ENCODE results near the gene HPCAL1.

HPCAL1 gene

DNA sequence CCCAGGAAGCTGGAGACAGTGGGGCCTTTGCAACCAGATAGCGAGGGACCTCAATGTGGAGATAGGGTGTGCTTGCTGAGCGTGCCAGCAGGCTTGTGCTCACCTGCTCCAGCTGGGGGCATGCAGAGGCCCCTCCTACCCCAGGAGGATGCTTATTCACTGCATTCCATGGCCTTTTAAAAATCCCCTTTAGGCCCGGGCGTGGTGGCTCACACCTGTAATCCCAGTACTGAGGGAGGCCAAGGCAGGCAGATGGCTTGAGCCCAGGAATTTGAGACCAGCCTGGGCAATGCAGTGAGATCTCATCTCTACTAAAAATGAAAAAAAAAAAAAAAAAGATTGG, 90.9 kb downstream of the HPCAL1 start:
- DNase-seq = no peak

DNA sequence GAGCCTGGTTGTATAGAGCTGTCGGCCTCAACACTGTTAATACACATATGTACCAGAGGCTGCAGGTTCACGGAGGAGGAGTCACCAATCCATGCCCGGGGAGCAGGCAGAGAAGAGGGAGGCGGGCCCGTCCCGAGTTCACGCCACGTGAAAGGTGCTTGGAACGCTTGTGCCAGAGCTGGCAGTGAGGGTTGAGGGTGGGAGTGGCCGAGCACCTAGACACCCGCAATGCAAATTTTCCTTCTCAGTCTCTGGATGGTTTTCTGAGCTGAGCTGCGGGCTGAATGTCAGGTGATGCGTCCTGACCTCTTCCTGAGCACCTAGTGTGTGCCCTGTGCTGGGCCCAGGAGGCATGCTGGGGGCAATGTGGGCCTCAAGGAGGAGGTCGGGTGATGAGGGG, 93.2 kb downstream of the HPCAL1 start:
- no peak for DNase-seq

DNA sequence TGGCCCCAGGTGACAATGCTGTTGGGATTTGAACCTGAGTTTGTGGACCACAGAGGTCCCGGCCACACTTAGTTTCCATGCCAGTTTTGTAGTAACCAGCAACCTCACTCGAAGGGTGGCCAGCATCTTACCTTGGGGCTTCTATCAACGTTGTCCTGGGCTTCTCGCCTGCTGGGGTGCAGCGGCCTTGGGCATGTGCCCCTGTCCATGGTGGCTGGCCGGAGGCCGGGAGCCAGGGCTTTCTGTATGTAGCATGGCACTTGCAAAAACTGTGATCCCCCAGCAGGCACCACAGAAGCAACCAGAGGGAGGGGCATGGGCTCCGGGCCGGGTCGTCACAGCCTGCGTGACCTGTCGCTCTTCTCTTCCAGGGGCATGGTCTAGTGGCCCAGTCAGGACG, 93.8 kb downstream of the HPCAL1 start:
- no peak for DNase-seq

DNA sequence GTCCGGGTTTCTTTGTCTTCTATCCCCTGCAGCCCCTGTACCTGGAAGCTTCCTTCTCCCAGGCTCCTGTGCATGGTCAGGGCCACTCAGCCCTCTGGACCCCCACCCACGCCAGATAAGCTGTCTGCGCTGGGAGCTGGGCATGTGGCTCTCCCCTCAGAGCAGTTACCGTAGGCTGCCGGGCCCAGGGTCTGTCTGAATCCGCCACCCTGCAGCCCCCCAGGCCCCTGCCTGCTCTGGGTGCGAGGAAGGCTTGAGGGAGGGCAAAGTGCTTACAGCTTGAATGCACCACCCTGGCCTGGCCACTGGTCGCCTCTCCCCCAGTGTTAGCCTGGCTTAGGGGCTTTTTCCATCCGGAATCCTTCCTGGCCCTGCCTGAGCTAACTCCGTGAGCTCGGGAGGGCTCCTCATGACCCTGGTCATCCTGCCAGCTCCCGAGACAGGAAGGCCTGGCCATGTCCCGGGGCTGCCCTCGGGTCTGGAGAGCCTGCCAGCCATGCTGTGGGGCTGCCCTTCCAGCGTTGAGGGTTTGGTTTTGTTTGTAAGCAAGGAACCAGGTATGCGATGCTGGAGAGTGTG, 94.7 kb downstream of the HPCAL1 start:
- DNase-seq = no peak

DNA sequence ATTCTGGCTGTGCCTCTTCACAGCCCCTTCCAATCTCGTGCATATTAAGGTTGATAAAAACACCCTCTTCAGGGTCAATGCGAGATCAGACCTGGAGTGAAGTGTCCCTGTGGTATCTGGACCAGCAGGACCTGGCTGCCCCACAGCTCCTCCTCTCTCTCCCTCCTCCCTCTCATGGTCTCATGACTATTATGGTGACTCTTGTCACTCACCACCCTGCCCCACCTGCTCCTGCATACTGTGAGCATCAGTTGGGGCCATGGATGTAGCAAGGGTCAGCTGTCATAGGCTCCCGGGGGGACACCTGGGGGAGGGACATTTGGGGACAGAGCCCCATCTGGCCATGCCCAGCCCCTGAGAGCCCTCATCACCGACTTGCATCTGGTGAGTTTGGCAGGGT, 95.2 kb downstream of the HPCAL1 start:
- no peak for DNase-seq

DNA sequence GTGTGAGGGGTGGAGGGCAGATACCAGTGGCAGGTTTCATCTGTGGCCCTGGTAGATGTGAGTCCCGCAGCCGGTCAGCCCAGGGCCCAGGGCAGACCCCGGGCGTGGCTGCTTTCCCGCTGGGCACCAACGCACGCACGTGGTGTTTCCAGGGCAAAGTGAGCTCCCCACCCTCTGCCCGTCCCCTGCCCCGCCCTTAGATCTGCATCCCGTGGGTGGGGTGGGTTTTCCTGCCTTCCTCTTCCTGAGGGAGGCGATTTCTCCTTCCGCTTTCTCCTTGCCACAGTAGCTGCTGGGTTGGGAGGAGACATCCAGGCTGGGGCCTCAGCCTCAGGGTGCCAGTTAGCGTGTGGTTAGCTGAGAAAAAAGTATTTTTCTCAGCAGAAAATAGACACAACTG, 95.8 kb downstream of the HPCAL1 start:
- no peak for DNase-seq

DNA sequence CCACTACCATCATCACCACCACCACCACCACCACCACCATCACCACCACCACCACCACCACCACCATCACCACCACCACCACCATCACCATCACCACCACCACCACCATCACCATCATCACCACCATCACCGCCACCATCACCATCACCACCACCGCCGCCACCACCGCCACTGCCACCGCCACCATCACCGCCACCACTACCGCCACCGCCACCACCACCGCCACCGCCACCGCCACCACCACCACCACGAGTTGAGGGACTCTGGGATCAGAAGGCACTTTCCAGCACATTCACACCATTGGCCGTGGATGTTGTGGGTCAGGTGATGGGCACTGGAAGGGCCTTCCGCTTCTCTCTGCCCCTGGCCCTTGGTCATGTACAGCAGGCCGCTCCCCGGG, 96.7 kb downstream of the HPCAL1 start:
- no peak for DNase-seq

DNA sequence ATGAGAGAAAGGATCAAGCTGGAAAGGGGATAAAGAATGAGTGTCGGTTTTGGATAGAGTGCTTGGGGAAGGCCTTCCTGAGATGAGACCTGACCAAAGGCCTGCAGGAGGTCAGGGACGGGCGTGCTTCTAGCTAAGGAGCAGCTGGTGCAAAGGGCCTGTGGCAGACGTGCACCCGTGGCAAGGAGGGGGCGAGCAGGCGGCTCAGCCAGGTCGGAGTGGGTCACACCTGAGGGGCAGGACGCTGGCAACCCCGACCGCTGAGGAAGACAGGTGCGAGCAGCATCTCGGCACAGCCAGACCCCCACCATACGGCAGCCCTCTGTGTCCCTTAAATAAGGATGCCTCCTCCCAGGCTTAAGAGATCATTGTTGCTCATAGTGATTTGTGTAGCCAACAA, 97.3 kb downstream of the HPCAL1 start:
- DNase-seq = no peak

DNA sequence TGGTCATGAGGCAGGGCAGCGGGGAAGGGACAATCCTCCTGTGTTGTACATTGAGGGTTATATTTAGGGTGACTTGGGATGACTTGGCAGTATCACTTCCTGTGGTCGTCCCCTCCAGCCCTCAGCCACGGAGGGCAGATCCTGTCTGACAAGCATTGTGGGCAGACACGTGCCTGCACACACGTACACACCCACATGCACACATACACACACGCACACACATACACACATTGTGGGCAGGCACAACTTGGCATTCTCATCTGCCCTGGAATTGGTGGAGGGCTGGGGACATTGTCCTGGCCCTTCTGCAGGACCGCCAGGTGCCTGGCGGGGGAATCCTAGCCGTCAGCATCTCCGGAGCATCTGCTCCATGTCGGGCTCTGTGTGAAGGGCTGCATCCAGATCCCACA, 97.9 kb downstream of the HPCAL1 start:
- no peak for DNase-seq

DNA sequence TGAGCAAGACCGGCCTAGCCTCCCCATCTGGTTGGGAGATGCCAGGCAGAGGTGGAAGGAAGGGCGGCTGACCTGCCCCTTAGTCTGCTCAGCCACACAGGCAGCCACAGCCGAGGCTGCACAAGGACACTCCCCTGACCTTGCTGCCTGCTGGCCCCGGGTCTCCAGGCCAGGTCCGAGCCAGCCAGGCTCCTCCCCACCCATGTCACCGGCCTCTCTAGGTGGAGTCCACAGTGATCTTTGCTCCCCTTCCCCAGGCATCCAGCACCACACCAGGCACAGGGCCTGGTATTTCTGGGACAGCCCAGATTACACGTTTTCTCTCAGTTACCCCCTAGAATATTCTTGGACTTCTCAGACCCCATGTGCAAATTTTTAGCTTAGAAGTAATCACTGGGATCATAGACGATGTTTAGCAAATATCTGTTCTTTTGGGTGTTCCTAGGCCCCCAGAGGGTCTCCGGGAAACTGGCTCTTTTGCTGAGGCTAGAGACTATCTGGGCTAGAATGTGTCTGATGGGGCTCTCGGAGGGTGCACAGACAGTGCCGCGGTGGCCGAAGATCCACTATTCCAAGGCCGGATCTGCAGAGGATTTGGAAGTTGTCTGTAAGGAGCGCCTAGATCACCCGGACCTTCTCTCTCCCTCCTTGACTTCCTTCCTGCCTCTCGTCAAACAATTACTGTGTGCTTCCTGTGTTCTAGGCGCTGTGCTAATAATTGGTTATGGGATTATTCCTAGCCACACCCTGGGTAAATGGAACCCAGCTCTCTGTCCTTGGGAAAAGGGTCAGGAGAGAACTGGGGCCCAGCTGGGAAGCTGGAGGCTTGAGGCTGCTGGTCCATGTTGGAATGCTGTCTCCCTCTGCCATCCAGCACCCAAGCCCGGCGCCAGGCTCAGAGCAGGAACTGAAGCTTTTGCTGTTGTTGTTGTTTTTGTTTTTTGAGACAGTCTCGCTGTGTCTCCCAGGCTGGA, 98.6 kb downstream of the HPCAL1 start:
- DNase-seq = no peak

DNA sequence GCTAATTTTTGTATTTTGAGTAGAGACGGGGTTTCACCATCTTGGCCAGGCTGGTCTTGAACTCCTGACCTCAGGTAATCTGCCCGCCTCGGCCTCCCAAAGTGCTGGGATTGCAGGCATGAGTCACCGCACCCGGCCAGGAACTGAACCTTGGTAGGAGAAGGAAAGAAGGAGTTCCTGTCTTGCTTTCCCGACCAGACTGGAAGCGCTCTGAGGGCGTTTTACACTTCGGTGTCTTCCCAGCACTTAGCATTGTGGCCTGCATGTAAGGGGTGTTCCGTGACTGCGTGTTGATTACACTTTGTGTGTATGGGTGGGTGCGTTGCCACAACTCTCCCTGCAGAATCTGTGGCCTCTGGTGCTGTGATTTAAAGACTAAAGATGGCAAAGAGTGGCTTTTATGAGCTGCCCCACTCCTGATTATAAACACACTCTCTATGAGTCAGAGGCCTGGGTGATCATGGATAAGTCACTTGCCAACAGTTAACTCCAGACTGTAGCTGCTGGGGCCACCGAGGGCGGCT, 99.4 kb downstream of the HPCAL1 start:
- DNase-seq = no peak

DNA sequence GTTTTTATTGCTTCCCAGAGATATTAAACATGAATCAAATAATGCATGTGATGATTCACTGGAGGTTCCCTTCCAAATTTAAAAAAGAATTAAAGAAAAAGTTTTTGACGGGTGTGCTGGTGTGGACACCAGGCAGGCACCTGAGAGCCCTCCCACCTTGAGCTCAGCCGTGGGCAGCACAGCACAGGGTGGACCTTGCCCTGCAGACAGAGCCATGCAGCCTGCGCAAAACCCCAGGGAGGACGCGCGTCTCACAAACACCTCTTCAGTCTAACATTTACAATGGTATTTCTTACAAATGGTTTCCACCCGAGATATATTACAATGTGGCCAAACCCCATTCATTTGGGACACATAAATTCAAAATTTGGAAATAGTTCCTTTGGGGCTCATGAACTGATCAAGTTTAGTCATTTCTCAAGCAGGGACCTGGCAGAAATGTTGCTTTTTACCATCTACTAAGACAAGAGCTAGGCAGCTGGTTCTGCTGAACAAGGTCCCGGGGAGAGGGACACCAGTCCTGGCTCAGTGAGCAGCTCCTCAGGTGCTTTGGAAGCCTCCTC, 100.0 kb downstream of the HPCAL1 start:
- no peak for DNase-seq

DNA sequence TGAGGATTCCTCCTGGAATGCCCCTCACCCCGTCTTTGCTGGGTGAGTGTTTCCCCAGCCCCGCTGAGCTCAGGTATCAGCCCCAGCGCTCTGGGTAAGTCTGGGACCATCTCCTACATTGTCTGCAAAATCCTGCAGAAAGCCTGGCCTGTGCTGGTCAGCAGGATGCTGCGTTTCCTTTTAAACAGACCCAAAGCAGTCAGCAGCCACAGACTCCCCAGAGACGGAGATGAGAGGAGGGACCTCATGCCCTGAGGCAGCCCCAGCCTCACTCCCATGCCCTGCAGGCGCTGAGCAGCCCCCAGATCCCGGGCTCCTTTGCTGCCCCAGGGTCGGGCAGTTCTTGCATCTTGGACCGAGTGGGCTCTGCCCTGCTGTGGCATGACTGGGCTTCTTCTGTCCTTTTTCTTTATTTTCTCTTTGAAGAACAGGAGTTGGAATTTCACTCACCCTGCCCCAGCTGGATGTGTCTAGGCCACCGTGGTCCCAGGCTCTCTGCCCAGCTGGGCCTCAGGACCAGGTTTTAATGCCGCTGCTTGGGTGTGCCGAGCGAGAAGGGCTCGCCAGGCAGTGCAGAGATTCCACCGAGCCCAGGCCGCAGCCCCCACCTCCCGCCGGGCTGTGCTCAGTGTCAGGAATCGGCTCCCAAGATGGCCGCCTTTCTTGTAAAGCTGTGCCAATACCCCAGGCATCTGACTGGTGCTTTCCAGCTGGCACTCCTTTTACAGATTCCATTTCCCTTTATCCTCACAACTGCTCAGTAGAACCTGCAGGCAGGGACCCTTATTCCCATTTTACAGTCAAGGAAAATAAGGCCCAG, 101.8 kb downstream of the HPCAL1 start:
- DNase-seq = no peak

DNA sequence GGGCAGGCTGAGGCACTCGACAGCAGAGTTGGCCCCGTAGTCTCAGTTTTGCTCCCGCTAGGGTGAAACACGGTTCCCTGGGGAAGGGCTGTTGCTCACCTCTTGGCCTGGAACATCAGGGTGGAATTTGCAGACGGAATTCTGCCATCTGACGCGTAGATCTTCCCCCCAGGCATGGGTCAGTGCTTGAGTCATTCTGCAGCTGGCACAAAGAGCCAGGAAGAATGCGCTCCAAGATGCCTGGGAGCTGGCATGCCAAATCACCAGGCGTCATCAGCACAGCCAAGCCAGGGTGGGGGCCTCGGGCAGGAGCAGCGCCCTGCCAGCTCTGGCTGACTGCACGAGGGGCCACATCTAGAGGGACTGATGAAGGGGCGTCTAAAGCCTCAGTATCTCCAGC, 102.7 kb downstream of the HPCAL1 start:
- DNase-seq = no peak

DNA sequence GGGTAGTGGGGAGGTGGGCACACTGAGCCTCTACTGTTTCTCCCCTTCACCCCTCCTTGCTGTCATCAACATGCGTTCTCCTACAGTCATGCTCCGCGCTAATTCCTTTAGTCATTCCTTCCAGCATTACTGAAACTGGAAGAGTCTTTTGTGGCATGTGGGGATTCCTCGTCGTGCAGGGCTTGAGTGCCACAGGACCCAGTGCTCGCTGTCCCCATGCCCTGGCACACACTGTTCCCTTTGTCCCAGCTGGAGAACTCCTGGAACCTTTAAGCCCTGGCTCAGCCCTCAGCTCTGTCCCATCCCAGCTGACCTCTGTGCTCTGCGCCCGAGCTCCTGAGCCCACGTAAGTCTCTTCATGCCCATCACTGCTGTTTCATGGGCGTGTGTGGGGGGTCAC, 103.3 kb downstream of the HPCAL1 start:
- no peak for DNase-seq

DNA sequence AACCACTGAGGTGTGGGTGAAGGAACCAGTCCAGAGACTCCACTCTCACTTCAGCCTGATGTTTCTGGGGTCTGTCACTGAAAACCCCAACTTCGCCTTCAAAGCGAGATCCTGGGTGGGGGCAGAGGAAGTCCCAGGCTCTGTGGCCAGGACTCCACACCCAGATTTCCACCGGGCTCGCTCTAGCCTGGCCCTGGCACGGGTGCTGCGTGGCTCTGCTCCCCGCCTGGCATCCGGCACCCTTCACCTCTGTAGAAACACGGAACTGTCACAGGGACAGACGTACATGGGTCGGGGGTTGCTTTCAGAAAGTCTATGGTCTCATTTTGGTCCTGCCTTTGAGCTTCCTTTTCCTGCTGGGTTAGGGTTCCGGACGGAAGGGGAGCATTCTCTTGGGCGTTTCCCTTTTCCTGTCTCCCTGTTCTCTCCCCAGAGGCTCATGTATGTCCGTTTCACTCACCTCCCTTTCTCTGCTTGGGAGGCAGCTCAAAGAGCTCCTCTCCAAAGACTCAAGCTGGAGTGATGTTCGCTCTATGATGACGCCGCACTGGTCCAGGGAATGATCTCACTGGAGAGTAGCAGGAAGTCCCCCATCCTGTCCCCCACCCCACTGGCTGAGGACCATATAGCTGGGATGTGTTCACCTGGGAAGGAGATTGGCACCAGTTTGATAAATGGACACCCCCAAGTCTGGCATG, 103.9 kb downstream of the HPCAL1 start:
- no peak for DNase-seq

DNA sequence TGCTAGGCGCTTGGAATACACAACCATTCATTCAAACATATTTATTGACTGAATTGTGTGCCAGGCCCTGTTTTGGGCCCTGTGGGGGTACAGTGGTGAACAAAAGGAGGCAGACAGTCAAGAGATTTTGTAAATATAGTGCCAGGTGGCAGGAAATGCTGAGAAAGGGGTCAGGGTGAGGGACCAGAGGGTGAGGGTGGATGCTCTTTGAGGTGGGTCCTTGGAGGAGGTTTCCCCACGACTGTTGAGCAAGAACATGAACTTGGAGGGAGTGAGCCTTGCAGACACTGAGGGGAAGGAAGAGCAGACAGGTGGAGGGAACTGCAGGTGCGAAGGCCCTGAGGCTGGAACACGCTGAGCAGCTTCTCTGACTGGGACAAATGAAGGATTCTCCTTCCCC, 104.7 kb downstream of the HPCAL1 start:
- DNase-seq = no peak

DNA sequence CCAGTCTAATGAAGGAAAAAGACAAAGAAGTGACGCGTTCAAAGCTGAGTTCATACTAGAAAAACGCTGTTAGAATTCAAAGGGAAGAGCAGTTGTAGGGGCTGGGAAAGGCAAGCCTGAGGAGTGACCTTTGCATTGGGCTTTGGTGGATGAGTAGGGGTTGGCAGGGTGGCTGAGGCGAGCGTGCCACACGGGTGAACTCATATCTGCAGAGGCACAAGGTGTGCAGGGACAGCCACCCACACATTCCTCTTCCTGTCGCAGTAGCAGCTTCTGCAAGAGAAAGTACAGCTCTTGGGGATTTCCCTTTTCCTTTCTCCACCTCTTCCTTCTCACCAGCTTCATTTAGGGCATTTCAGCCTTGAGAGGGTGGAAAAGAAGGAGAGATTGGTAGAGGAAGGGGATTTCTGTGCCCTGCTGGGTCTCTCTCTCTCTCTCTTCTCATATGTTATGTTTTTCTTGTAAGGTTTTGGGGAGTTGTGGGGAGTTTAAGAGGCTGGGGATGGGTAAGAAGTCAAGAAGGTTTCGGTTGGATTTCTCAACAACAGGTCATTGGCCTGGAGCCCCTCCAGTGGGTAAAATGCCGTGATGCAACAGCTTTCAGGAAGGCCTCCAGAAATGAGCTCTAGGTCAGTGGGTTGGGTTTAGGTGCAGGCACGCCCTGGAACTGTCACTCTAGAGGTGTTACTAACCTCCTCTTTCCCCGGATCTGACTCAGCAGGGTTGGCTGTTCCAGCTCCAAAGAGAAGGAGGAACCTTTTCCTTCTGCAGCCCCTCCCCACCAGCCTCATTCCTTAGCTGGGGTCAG, 105.3 kb downstream of the HPCAL1 start:
- DNase-seq = peak; percentile 36

DNA sequence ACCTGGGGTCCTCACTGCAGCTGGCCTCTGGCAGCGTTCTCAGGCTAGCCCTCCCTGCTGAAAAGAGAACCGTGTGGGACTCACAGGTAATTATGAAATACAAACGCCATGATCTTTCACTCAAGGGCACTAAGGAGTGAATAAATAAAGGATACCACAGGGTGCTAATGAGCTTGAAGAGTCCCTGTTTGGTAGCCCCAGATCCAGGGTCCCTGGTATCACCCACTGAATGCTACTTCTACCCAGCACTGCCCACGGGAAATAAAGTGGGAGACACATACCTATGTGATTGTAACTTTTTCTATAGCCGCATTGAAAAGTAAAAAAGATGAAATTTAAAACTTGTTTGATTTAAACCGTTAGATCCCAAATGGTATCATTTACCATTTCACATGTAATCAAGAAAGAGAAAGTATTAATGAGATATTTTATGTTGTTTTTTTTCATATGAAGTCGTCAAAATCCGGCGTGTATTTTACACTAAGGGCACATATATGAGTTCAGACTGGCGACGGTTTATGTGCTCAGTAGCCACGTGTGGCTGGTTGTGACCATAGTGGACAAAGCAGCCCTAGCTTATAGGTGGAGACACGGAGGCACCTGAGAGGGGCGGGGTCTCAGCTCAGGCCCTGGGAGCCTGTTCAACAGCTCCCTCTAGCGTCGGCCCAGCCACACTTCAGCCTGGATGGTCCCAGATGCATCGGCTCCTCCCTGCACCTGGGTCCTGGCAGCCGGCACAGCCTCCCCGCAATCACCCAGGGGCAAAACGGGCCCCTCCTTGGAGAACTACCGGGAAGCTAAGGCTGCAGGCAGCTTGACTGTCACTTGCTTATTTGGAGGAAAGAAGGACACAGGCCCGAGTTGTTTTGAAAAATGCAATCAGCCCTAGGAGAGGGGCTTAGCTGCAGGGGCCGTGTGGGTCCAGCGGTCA, 106.2 kb downstream of the HPCAL1 start:
- DNase-seq = peak; percentile 91

DNA sequence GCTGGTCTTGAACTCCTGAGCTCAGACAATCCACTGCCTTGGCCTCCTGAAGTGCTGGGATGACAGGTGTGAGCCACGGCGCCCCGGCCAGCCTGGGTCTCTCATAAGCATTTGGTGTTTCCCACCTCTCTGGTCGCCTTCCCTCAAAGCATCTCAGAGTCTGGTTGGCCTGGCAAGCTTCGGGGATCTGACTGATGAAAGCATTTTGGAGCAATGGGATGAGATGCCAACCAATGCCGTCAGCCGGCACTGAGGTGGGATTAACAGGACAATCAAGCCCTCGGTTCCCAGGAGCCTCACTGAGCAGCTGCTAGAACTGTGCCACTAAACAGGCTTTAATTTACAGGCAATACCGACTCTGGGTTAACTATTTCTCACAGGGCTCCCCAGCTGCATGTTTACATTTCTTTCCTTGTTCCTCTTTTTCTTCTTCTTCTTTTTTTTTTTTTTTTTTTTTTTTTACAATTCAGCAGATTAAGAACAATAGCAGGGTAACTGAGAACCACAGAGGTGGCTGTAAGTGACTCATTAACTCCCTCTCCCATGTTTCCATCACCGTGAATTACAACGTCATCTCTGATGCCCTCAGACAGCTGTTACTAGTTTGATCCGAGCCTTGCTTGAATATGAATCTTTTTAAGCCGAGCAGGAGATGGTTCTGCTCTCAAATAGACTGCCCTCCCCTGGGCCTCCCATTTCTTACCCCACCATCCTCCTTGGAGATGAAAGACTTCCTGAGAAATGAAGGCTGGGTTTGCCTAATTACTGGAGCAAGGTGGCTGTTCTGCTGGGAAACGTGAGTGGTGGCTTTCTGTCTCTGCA, 107.5 kb downstream of the HPCAL1 start:
- DNase-seq = no peak

Measured in NCI-H345 (cell line).